GM21423 (cell line): ENCODE data around the gene SLC5A9.
"Not testable (repeated sequence)": the region's sequence is repeated elsewhere in the genome, so short reads cannot be mapped to it uniquely, and the experiment has no call there.

ENCODE experiments used
- ATAC-seq: cut with Tn5 transposase; IDR thresholded peaks from one replicate; pipeline ENCODE4 v1.9.1; 2021; ENCODE audit warnings: mild to moderate bottlenecking, moderate library complexity; ENCODE audit not compliant: unreplicated experiment

Gene SLC5A9

DNA sequence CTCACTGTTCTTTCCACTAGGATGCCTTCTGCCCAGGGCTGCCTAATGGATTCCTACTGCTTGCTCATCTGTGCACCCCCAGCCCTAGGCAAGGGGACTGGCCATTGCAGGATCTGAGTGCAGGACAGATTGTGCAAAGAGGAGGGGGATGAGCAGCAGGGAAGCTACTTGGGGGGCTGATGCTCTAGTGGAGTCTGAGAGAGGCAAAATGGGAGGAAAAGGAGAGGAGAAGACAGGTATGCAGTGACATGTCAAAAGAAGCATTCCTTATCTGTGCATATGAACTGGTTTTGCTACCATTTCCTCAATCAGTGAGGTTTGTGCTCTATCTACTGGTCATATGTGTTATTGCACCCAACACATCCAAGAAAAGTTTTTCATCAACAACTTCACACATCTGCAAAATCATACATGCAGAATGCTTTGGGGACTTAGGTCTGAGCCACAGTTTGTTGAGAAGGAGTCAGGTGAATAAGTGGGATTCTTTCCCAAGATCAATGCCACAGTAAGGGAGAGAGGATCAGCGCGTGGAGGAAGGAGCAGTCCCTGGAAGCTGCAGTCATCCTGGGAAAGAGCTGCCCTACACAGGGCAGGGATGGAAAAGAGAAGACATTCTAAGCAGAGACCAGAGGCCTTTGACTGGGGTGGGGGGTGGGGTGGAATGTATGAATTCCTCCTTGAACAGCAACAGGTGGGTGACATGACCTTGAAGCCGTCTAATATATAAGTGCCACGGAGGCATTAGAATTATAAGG is 14.4 kb downstream of the SLC5A9 start:
- ATAC-seq: no peak

DNA sequence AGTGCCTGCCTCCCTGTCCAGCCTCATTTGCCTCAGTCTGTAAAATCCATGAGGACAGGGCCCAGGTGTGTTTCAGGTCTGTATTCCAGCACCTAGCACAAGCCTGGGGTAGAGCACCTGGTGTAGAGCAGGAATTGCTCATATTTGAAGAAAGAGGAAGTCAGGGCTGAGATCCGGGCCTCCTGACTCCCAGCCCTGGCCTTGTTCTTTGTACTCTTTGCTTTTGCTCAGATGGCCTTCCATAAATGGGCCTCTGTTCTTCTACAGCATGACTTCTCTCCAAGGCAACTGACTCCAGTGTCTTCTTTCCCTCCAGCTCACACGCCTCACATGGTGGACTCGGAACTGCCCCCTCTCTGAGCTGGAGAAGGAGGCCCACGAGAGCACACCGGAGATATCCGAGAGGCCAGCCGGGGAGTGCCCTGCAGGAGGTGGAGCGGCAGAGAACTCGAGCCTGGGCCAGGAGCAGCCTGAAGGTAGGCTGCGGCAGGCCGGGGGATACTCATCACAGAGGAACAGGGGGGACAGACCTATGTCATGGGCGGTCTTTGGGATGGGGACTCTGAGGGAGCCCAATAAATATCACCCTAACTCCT is 19.7 kb downstream of the SLC5A9 start:
- ATAC-seq: no peak

DNA sequence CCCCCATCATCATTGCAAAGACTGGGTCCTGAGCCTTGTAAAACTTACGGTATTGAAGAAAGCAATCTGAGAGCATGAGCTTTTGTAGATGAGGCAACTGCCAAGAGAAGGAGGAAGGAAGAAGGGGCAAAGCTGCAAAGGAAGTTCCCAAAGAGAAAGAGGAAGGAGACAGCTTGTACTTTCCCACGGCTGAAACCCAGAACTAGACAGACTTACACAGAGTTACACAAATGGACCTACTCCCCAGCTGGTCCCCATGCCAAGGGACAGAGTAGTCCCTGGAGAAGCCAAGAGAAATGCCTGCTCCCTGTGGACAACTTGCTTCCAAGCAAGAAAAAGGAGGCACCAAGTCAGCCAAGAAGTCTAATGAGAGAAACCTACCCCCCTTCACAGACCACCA is 22.6 kb downstream of the SLC5A9 start:
- no peak for ATAC-seq

DNA sequence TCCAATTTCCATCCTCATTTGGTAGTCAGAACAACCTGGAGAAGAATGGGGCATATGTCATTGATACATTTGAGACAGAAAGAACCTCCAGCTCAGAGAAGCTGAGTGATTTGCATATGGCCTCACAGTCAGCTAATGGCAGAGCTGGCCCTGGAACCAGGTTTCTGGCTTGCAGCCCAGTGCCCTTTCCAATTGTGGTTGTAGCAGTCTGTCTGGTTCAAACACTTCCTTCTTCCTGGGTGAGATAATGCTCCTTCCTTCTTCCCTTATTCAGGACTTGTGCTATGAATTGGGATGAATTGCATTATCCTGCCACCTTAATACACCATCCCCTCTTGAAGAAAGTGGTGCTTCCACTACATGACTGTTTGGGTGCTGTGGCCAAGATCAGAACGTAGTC is 24.2 kb downstream of the SLC5A9 start:
- no peak for ATAC-seq

DNA sequence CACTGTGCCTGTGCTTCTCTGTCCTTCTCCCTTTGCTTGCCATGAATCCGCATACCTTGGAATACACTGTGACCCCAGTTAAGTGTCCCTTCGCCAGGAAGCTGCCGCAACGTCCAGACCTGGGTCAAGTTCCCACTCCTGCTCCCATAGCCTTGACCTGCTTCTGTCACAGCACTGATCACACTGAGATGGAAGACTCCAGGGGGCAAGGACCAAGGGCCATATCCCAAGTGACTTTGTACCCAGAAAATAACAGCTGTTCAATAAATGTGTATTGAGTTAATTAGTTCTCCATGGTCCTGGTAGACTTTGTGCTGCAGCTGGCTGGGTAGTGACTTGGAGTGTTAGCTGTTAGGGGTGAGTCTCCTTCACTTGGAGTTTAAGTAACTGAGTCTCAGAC is 25.8 kb downstream of the SLC5A9 start:
- ATAC-seq: no peak

DNA sequence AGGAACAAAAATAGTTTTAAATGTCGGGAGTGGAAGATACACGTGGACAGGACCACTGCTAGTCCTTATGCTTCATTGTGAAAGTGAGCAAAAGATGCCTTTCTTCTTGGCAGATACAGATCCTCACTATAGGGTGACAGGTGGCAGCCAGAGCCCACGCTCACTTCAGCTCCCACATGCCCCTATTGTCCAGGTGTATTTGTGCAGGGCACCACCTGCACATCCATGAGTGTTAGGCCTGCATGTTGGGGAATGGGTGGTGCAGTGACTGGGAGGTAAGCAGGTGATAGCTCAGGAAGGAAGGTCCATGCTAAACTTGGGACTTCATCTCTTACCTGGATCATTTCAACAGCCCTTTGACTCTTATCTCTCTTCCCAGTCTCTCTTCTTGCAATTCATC is 27.4 kb downstream of the SLC5A9 start:
- no peak for ATAC-seq

DNA sequence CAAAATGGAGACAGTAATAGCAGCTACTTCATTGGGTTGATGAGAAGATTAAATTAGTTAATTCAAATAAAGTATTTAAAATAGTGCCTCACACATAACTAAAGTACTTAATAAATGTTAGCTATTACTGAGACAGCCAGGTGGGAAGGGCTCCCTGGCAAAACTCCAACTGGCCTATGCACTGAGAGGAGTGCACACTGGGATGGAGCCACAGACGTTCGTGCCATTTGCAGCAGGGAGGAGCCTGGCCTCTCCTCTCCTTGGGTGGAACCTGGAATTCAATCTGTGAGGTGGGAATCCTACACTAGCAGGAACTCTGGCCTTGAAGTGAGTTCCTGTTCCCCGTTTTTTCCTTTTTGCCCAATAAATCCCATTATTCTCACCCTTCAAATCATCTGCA is 28.1 kb downstream of the SLC5A9 start:
- ATAC-seq: no peak

DNA sequence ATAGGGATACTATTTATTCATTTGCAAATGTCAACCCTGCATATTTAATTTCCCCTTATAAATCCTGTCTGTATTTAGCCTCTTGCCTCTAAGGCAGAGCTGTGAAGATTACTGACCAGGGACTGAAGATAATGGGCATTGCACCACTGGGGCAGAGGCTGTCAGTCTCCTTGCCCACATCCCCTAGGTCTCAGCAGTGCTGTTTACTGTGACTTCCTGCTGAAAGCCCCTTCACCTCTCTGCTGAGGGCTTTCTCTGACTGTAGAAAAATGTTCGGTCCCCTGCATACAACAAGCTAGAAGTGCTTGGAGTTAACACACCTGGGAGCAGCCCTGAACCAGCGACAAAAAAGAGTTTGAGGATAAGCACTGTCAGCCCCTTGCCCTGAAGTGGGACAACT is 28.8 kb downstream of the SLC5A9 start:
- no peak for ATAC-seq

DNA sequence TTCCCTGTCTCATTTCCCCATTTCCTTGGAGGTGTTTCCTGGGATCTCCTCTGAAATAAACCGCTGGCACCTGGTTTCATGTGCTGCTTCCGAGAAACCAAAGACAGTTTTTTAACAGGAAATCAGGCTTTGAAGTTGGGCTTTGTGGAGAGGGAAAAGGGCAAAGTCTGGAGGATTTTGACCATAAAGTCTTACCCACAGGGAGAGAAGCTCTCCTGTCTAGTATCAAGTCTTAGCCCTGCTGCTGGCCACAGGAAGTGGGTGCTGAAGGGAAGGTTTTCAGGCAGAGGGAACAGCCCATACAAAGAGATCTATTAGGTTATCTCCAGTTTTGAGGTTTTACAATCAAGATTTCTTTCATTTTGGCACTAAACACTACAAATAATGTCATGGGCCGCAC is 29.3 kb downstream of the SLC5A9 start:
- ATAC-seq: no peak

DNA sequence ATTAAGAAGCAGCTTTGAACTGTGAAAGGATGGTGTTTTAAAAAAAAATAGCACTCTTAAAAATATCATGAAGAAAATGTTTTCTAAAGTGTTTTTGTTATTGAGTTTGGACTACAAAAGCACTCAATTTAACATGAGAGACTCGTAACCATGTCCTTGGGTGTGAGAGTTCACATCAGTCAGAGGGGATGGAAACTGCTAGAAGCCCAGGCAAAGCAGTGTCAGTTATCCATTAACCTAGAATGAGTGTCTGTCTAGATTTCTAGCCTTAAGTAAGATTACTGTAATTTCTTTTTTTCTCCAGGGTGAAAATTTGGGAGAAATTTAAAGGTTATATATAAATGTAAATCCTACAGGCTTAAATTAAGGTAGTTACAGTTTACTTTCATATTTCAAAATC is 31.7 kb downstream of the SLC5A9 start:
- no peak for ATAC-seq

DNA sequence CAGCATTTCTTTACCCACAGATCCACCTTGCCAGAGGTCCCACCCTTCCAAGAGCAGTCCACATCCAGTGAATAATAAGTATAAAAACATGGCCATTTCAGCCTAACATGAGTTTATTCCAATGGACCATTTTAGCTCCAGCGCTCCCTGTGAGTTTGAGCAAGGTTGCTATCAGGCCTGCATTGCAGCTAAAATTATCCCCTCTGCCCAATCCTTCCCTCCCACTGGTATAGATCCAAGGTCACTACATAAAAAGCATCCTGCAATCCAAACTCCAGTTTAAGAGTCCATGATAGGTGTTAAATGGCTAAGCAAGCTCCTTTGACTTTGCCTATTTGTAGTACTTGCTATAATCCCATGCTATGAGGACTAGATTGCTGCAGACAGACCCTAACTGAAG is 35.6 kb downstream of the SLC5A9 start:
- ATAC-seq: no peak

DNA sequence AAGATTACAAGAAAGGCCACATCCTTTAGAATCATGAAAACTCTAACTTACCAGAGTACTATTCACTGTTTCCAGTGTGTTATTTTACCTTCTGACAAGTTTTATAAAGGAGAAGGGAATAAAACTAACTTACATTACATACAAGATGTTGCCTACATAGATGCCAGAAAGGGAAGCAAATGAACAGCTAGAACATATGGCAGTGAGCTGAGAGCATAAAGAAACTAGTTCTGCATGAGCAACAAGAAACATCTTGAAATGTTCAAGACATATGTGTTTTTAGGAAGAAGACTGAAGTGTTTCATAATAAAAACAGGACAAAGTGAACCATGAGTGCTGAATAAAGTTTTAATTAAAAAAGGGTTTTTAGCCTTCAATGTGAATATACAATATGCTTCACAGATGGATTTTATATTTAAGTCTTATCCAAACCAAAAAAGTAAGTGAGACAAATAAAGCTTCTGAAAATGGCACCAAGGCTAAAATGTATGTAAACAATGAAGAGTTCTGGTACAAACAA is 39.4 kb downstream of the SLC5A9 start:
- ATAC-seq: no peak

DNA sequence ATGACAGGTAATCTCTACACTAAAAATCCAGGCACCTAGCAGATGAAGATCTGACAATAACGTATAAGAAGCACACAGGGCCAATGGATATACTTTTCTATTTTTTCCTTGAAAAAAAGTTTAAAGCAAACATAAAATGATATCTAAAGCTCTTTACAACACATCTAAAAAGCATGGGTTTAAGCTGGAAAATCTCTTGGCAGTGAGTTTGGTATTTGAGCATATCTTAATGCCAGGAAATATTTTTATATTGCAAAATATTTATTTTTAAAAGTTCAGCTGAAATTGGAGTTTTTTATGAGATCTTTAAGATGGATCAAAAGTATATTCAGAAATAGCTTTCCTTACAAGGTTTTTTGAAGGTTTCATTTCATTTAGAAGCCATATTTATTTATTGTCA is 40.5 kb downstream of the SLC5A9 start:
- no peak for ATAC-seq

DNA sequence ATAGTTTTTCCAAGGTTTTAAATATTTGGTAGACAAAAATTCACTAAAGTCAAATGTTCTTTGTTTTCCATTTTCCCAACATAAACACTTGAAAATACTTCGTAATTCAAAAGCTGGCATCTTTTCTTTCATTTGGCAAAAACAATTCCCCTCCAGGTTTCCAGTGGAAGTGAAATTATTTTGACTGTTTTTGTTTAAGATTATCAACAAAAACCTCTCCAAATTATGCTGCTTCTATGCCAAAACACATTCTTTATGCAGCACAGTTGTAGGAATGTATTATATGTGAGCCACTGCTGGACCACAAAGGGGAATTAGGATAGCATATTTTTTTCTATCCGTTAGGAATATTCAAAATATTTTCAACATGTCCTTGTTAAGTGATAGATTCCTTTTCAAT is 44.1 kb downstream of the SLC5A9 start:
- no peak for ATAC-seq

DNA sequence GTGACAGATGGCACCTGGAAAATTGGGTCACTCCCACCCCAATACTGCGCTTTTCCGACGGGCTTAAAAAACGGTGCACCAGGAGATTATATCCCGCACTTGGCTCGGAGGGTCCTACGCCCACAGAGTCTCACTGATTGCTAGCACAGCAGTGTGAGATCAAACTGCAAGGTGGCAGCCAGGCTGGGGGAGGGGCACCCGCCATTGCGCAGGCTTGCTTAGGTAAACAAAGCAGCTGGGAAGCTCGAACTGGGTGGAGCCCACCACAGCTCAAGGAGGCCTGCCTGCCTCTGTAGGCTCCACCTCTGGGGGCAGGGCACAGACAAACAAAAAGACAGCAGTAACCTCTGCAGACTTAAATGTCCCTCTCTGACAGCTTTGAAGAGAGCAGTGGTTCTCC is 54.9 kb downstream of the SLC5A9 start:
- not testable (repeated sequence) for ATAC-seq

DNA sequence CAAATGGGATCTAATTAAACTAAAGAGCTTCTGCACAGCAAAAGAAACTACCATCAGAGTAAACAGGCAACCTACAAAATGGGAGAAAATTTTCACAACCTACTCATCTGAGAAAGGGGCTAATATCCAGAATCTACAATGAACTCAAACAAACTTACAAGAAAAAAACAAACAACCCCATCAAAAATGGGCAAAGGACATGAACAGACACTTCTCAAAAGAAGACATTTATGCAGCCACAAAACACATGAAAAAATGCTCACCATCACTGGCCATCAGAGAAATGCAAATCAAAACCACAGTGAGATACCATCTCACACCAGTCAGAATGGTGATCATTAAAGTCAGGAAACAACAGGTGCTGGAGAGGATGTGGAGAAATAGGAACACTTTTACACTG is 59.8 kb downstream of the SLC5A9 start:
- ATAC-seq: not testable (repeated sequence)

DNA sequence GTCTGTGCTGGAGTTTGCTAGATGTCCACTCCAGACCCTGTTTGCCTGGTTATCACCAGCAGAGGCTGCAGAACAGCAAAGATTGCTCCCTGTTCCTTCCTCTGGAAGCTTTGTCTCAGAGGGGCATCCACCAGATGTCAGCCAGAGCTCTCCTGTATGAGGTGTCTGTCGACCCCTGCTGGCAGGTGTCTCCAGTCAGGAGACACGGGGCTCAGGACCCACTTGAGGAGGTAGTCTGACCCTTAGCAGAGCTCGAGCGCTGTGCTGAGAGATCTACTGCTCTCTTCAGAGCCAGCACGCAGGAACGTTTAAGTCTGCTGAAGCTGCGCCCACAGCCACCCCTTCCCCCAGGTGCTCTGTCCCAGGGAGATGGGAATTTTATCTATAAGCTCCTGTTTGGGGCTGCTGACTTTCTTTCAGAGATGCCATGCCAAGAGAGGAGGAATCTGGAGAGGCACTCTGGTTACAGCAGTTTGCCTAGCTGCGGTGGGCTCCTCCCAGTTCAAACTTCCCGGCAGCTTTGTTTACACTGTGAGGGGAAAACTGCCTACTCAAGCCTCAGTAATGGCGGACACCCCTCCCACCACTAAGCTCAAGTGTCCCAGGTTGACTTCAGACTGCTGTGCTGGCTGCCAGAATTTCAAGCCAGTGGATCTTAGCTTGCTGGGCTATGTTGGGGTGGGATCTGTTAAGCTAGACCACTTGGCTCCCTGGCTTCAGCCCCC is 62.3 kb downstream of the SLC5A9 start:
- not testable (repeated sequence) for ATAC-seq

DNA sequence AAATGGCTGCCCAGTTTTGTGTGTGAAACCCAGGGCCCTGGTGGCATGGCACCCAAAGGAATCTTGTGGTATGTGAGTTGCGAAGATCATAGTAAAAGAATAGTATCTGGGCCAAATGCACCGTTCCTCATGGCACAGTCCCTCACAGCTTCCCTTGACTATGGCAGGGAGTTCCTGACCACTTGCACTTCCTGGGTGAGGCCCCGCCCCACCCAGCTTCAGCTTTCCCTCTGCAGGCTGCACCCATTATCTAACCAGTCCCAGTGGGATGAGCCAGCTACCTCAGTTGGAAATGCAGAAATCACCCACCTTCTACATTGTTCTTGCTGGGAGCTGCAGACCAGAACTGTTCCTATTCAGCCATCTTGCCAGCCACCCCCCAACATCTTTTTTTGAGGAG is 63.0 kb downstream of the SLC5A9 start:
- ATAC-seq: no peak

DNA sequence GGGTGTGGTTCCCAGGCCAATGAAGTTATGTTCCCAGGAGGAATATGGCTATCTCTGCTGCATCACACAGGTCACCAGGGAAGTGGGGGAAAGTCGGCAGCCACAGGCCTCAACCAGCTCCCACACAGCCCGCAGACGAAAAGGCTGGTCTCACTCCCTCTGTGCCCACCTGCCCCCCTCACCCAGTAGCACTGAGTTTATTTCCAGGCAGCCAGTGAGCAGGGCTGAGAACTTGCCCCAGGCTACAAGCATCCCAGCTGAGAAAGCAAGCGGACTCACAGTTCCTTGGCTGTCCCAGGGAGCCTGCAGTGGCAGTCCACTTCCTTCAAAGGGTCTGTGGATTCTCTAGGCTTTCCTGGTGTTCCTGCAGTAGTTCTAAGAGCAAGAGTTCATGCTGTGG is 68.9 kb downstream of the SLC5A9 start:
- no peak for ATAC-seq

DNA sequence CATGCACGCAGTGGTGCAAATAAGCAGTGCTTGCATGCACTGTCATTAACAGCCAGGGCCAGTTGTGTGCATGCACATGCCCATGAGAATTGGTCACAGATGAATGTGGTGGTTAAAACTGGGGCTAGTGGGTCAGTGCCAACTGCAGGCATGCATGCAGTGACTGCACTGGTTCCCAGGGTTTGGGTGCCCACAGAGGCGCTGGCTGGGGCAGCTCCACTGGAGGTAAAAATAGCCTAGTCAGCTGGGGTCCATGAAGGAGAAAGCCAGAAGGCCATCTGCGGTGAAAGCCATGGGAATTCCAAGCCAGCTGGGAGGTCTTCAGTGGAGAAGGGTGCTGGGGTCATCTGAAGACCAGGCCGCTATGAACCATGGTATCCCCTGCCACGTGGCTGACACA is 70.2 kb downstream of the SLC5A9 start:
- ATAC-seq: no peak

DNA sequence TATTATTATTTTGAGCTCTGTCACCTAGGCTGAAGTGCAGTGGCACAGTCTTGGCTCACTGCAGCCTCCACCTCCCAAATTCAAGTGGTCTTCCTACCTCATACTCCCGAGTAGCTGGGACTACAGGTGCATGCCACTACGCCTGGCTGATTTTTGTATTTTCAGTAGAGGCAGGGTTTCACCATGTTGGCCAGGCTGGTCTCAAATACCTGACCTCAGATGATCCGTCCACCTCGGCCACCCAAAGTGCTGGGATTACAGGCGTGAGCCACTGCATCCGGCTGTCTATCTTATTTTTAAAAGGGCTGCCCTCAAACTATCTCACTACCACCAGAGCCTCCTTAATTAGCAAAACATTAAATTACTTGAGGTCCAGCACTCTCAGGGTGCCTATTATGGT is 71.6 kb downstream of the SLC5A9 start:
- not testable (repeated sequence) for ATAC-seq

DNA sequence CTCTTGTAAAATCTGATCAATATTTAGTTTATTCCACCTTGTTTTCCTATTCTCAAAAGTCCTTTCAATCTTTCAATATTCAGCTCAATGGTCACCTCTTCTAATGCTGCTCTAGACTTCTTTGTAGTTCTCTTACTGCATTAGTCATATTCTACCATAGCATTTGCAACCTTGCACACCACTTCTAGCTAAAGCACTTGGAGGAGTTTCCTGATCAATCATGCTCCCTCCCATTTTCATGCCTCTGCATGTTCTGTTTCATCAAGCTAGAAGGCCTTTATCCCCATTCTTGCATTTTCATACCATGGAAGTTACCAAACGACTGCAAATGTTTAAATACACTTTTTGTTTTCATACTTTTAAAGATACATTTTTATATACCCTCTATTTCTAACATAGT is 72.1 kb downstream of the SLC5A9 start:
- ATAC-seq: no peak
